ENCODE results near the gene MOB2. TPM values are rescaled to one million over a fixed set of nuclear protein-coding genes. Genes with fewer than 3 reads are reported as not detected.

The MOB2 gene
- total RNA-seq, 4 donors from 2014 or later, result 21.1 to 71.5 (median 48.3) TPM

GRCh38 chr11:1484061-1484671 is 2.4 kb downstream of the MOB2 start:
- ATAC-seq, result no peak
- DNase-seq, result no peak
- H3K27ac ChIP-seq, result peak overlapping the region; percentile 55 to 80 (median 62)
- H3K9me3 ChIP-seq, result no peaks in the 10 kb centered on the region
- no peaks in the 10 kb centered on the region for H3K27me3 ChIP-seq
- H3K4me1 ChIP-seq, result peaks cover 68 to 88% of the 10 kb centered on the region in 2 donors
- intact Hi-C loops (cut with DNase I; ENCODE audit: low total_unique reads) (no loop called here), in situ Hi-C loops (cut with MboI; ENCODE audit: low sequenced_read_pairs in 4 of 4) (no loop called here)
- no peak overlapping the region for H3K4me3 ChIP-seq
- H3K36me3 ChIP-seq, result peaks cover 0 to 13% of the 10 kb centered on the region in 2 donors
- TF ChIP-seq CTCF (IDR thresholded peaks at IDR 0.05 in 4 of 5, conservative IDR thresholded peaks at IDR 0.05 in 1 of 5) (no peak), POLR2A (IDR thresholded peaks at IDR 0.05) (no peak)

- in situ Hi-C loops (cut with MboI; ENCODE audit: low sequenced_read_pairs in 4 of 4), result no loop called here
- peaks cover 0 to 19% of the 10 kb centered on the region in 2 donors for H3K36me3 ChIP-seq
- H3K4me1 ChIP-seq, result peaks cover 63 to 81% of the 10 kb centered on the region in 2 donors
- intact Hi-C loops (cut with DNase I; ENCODE audit: low total_unique reads), result no loop called here
- peak; percentile 36 to 77 for DNase-seq
- TF ChIP-seq POLR2A (IDR thresholded peaks at IDR 0.05), result no peak
- TF ChIP-seq CTCF (IDR thresholded peaks at IDR 0.05 in 4 of 5, conservative IDR thresholded peaks at IDR 0.05 in 1 of 5), result no peak
- no peak overlapping the region for H3K4me3 ChIP-seq
- peak overlapping the region; percentile 55 to 80 (median 62) for H3K27ac ChIP-seq
- no peaks in the 10 kb centered on the region for H3K9me3 ChIP-seq
- ATAC-seq, result peak; percentile 72 to 80
- H3K27me3 ChIP-seq, result no peaks in the 10 kb centered on the region
Measured at GRCh38 chr11:1483445-1483961, 3.1 kb downstream of the MOB2 start.

- peak in 1 of 2 donors; percentile 55 for DNase-seq
- peak overlapping the region in 2 of 4 donors; percentile 8 to 19 for H3K4me3 ChIP-seq
- H3K27ac ChIP-seq, result peak overlapping the region; percentile 55 to 80 (median 62)
- H3K27me3 ChIP-seq, result no peaks in the 10 kb centered on the region
- peaks cover 58 to 74% of the 10 kb centered on the region in 2 donors for H3K4me1 ChIP-seq
- no peaks in the 10 kb centered on the region for H3K9me3 ChIP-seq
- peaks cover 0 to 25% of the 10 kb centered on the region in 2 donors for H3K36me3 ChIP-seq
- peak in 1 of 2 donors; percentile 55 for ATAC-seq
- intact Hi-C loops (cut with DNase I; ENCODE audit: low total_unique reads), result no loop called here
- in situ Hi-C loops (cut with MboI; ENCODE audit: low sequenced_read_pairs in 4 of 4), result no loop called here
- no peak for TF ChIP-seq POLR2A (IDR thresholded peaks at IDR 0.05)
- TF ChIP-seq CTCF (IDR thresholded peaks at IDR 0.05 in 4 of 5, conservative IDR thresholded peaks at IDR 0.05 in 1 of 5), result no peak
Measured at GRCh38 chr11:1482581-1483444, 3.8 kb downstream of the MOB2 start.

GRCh38 chr11:1481861-1482441 is 4.6 kb downstream of the MOB2 start:
- no peak for TF ChIP-seq CTCF (IDR thresholded peaks at IDR 0.05 in 4 of 5, conservative IDR thresholded peaks at IDR 0.05 in 1 of 5)
- no peak for TF ChIP-seq POLR2A (IDR thresholded peaks at IDR 0.05)
- Histone ChIP-seq H3K9me3 (no peaks in the 10 kb centered on the region), H3K4me1 (peaks cover 49 to 65% of the 10 kb centered on the region in 2 donors), H3K27ac (peak overlapping the region; percentile 55 to 80 (median 62)), H3K36me3 (peaks cover 0 to 32% of the 10 kb centered on the region in 2 donors), H3K4me3 (peak overlapping the region in 1 of 4 donors; percentile 8), H3K27me3 (no peaks in the 10 kb centered on the region)
- in situ Hi-C loops (cut with MboI; ENCODE audit: low sequenced_read_pairs in 4 of 4) (no loop called here), intact Hi-C loops (cut with DNase I; ENCODE audit: low total_unique reads) (no loop called here)
- DNase-seq (peak in 1 of 2 donors; percentile 7), ATAC-seq (no peak)

Data from gastrocnemius medialis (tissue), 4 donors.